Pancreas (tissue), 10 donors: ENCODE results near the gene FALEC. TPM values are rescaled to one million over a fixed set of nuclear protein-coding genes. Genes with fewer than 3 reads are reported as not detected.

ENCODE experiments used
- ATAC-seq, 4 donors: fragments of 200-7000 bp; cut with Tn5 transposase; one replicate each; pipeline versions ENCODE4 v1.8.0 to v1.9.1; 2020; ENCODE audit warnings: mild to moderate bottlenecking in 4 of 4, moderate library complexity in 4 of 4
- DNase-seq, 6 donors: peaks; one replicate each; pipeline ENCODE4 v3.0.0-alpha.2; 2020
- FAIRE-seq: peaks from 2 replicates; lab custom pipeline; 2012; peaks lifted over from hg19 to GRCh38; lab: Jason Lieb, UNC
- H3K27ac ChIP-seq, 4 donors: fragments of 200-600 bp; sonication (generic); 1 replicate in 3 of 4; 2 replicates in 1 of 4; pipeline versions ENCODE4 v1.5.0 to v1.8.0; 2020
- H3K27me3 ChIP-seq, 4 donors: fragments of 200-600 bp; one replicate each; pipeline ENCODE4 v1.8.0; 2021
- H3K36me3 ChIP-seq, 3 donors: fragments of 200-600 bp; sonication (generic) in 1 of 3; one replicate each; pipeline versions ENCODE4 v1.5.0 to v1.8.0; 2020 to 2021
- H3K4me1 ChIP-seq, 3 donors: fragments of 200-600 bp; one replicate each; pipeline ENCODE4 v1.8.0; 2021
- H3K4me3 ChIP-seq, 4 donors: fragments of 200-600 bp; sonication (generic) in 2 of 4; one replicate each; pipeline versions ENCODE4 v1.5.0 to v1.8.0; 2020 to 2021
- H3K9me3 ChIP-seq, 4 donors: fragments of 200-600 bp; one replicate each; pipeline ENCODE4 v1.8.0; 2021
- CTCF ChIP-seq, 4 donors: fragments of 200-600 bp; sonication (generic) in 3 of 4; IDR thresholded peaks; one replicate each; pipeline versions ENCODE4 v1.5.0 to v1.8.0; 2021; ENCODE audit warnings: antibody characterized with exemption in 4 of 4
- WGBS, 2 donors: extraction: QIAGEN DNeasy Blood & Tissue Kit; methylation state at CpG; one replicate each; pipeline ENCODE4 v1.1.7; 2013; 5-methylcytosine and 5-hydroxymethylcytosine counted together
- intact Hi-C, 3 donors: fragments of 100-400 bp; cut with DNase I; formaldehyde crosslinking; loops; one replicate each; pipeline versions ENCODE4 v1.11.1 to v1.14.2; 2022
- polyA plus RNA-seq, 2 donors: library from polyadenylated mRNA; stranded (reverse); fragments of 200-250 nt; gene quantifications; one replicate each; pipeline ENCODE4 v1.2.3, GENCODE V29; 2013
- total RNA-seq, 6 donors: library from RNA; stranded (reverse); fragmentation: NEBNext Ultra II Directional in 4 of 6; extraction: Animal tissue kit (Norgen Biotek cat#: 25700) in 4 of 6; gene quantifications; one replicate each; pipeline versions ENCODE4 v1.2.1 to v1.2.4, GENCODE V29; 2021 to 2023
- donor health status: healthy with polysubstance abuse.
- donor health status: DM: no; HTN: no; CAD: no; lungs with moderate emphysema.
- donor health status: DM: no; HTN: no; CAD: no.
- donor health status: control.
- donor health status: control.
- donor health status: Bipolar disorder and iron deficiency.
- donor health status: DM: yes; HTN: yes; CAD: no.
- donor health status: DM: no; HTN: no; CAD: no.
- donor health status: DM: no; HTN: no; CAD: no.
- donor health status: DM: yes; HTN: yes; CAD: no.

The FALEC gene
- total RNA-seq (not detected), polyA plus RNA-seq (not detected)

- peaks cover 0 to 7% (median 4%) of the 10 kb centered on the region in 3 donors for H3K4me1 ChIP-seq
- FAIRE-seq: no peak
- ATAC-seq: peak; percentile 98 to 99 (median 98)
- H3K36me3 ChIP-seq: no peaks in the 10 kb centered on the region
- WGBS, 2 donors: 0% methylated on average over 54 of the region's 54 CpGs
- H3K27ac ChIP-seq: peak within 1 kb of the TSS; percentile 49 to 90 (median 71)
- TF ChIP-seq CTCF (IDR thresholded peaks at IDR 0.05): no peak
- no peaks in the 10 kb centered on the region for H3K9me3 ChIP-seq
- no peaks in the 10 kb centered on the region for H3K27me3 ChIP-seq
- H3K4me3 ChIP-seq: peak within 1 kb of the TSS; percentile 33 to 54 (median 46)
- intact Hi-C loops: no loop called here
- DNase-seq: peak; percentile 96 to 99 (median 98)
These were observed at the start of gene FALEC for GRCh38 chr1:150515328-150516049. Gene FALEC, plus strand, starts transcription at chr1:150515752.

GRCh38 chr1:150466964-150467363 lies 48.6 kb upstream of the FALEC start:
- TF ChIP-seq CTCF (IDR thresholded peaks at IDR 0.05): no peak
- Histone ChIP-seq H3K4me3 (no peak overlapping the region), H3K4me1 (no peaks in the 10 kb centered on the region), H3K27me3 (no peaks in the 10 kb centered on the region), H3K27ac (no peak overlapping the region), H3K9me3 (no peaks in the 10 kb centered on the region), H3K36me3 (peaks cover 0 to 36% (median 16%) of the 10 kb centered on the region in 3 donors)
- DNase-seq: no peak
- no peak for ATAC-seq
- intact Hi-C loops: no loop called here
- no peak for FAIRE-seq

- Histone ChIP-seq H3K27ac (no peak overlapping the region), H3K4me1 (peaks cover 0 to 5% (median 4%) of the 10 kb centered on the region in 3 donors)
These were observed 46.3 kb upstream of the FALEC start for GRCh38 chr1:150469291-150469690.

GRCh38 chr1:150472601-150473200 lies 42.9 kb upstream of the FALEC start:
- ATAC-seq (no peak), DNase-seq (no peak), FAIRE-seq (no peak)
- H3K4me3 ChIP-seq: no peak overlapping the region
- H3K4me1 ChIP-seq: peaks cover 0 to 5% (median 4%) of the 10 kb centered on the region in 3 donors
- no peak for TF ChIP-seq CTCF (IDR thresholded peaks at IDR 0.05)
- WGBS, 2 donors: 91 to 93% methylated on average over 10 of the region's 10 CpGs
- no peak overlapping the region for H3K27ac ChIP-seq
- no peaks in the 10 kb centered on the region for H3K27me3 ChIP-seq
- peaks cover 0 to 22% (median 18%) of the 10 kb centered on the region in 3 donors for H3K36me3 ChIP-seq
- intact Hi-C loops: loop anchor here in 1 of 3 donors (5.0 kb wide), 1 partner anchor 65 kb away; no protein-coding TSS in a partner anchor
- H3K9me3 ChIP-seq: no peaks in the 10 kb centered on the region

More at GRCh38 chr1:150469291-150469690, 46.3 kb upstream of the FALEC start:
- Histone ChIP-seq H3K27me3 (no peaks in the 10 kb centered on the region), H3K9me3 (no peaks in the 10 kb centered on the region), H3K36me3 (peaks cover 0 to 32% (median 22%) of the 10 kb centered on the region in 3 donors), H3K4me3 (no peak overlapping the region)
- TF ChIP-seq CTCF (IDR thresholded peaks at IDR 0.05): no peak
- WGBS, 2 donors: 65 to 69% methylated on average over 1 of the region's 1 CpG
- DNase-seq (peak in 1 of 6 donors; percentile 3), FAIRE-seq (no peak), ATAC-seq (no peak)
- intact Hi-C loops: no loop called here
